ENCODE results near the gene ZCCHC2. TPM values are rescaled to one million over a fixed set of nuclear protein-coding genes. Genes with fewer than 3 reads are reported as not detected.

The ZCCHC2 gene
- total and polyA plus RNA-seq, 4 donors: 7.1 to 25.4 (median 10.8) TPM

GRCh38 chr18:62479574-62479973 lies 43.3 kb upstream of the ZCCHC2 start:
- H3K36me3 ChIP-seq (ENCODE audit: control insufficient read depth in 4 of 4, insufficient read depth in 3 of 4, low read depth in 1 of 4, low read length in 3 of 4): no peaks in the 10 kb centered on the region
- 77% methylated on average over 1 of the region's 1 CpG for WGBS

GRCh38 chr18:62480927-62481326 lies 41.9 kb upstream of the ZCCHC2 start:
- DNase-seq (ENCODE audit: low spot score): no peak

More at GRCh38 chr18:62479574-62479973, 43.3 kb upstream of the ZCCHC2 start:
- no peaks in the 10 kb centered on the region for H3K4me1 ChIP-seq (ENCODE audit: control insufficient read depth in 4 of 4, insufficient read depth in 4 of 4, low read length in 3 of 4)
- peaks cover 0 to 6% (median 3%) of the 10 kb centered on the region in 4 donors for H3K9me3 ChIP-seq (ENCODE audit: control insufficient read depth in 4 of 4, low read length in 3 of 4)
- H3K4me3 ChIP-seq (ENCODE audit: low read depth in 1 of 3, low read length in 3 of 3): no peak overlapping the region
- no peak overlapping the region for H3K27ac ChIP-seq (ENCODE audit: low read depth in 1 of 2, low read length in 2 of 2)
- DNase-seq (ENCODE audit: low spot score): no peak
- H3K27me3 ChIP-seq (ENCODE audit: control insufficient read depth in 4 of 4, insufficient read depth in 4 of 4, low read length in 3 of 4): no peaks in the 10 kb centered on the region
- H3K9ac ChIP-seq (ENCODE audit: low read depth in 1 of 2, low read length in 2 of 2): no peak overlapping the region
- TF ChIP-seq RAD21 (IDR thresholded peaks at IDR 0.05): no peak
- no peak for TF ChIP-seq RXRA (IDR thresholded peaks at IDR 0.05)
- no peak for TF ChIP-seq FOXA1 (IDR thresholded peaks at IDR 0.05)
- TF ChIP-seq FOXA2 (IDR thresholded peaks at IDR 0.05): no peak
- TF ChIP-seq CTCF (IDR thresholded peaks at IDR 0.05; ENCODE audit: low read depth, low read length, missing input control): no peak
- TF ChIP-seq NR2F2 (IDR thresholded peaks at IDR 0.05): no peak
- TF ChIP-seq TAF1 (conservative IDR thresholded peaks at IDR 0.05): no peak
- TF ChIP-seq HNF4G (IDR thresholded peaks at IDR 0.05): no peak
- no peak for TF ChIP-seq EGR1 (IDR thresholded peaks at IDR 0.05; ENCODE audit: low read depth in 2 of 2)

More at GRCh38 chr18:62480927-62481326, 41.9 kb upstream of the ZCCHC2 start:
- H3K4me1 ChIP-seq (ENCODE audit: control insufficient read depth in 4 of 4, insufficient read depth in 4 of 4, low read length in 3 of 4): no peaks in the 10 kb centered on the region
- no peak overlapping the region for H3K27ac ChIP-seq (ENCODE audit: low read depth in 1 of 2, low read length in 2 of 2)
- H3K9me3 ChIP-seq (ENCODE audit: control insufficient read depth in 4 of 4, low read length in 3 of 4): peaks cover 0 to 6% (median 3%) of the 10 kb centered on the region in 4 donors
- H3K9ac ChIP-seq (ENCODE audit: low read depth in 1 of 2, low read length in 2 of 2): no peak overlapping the region
- no peaks in the 10 kb centered on the region for H3K27me3 ChIP-seq (ENCODE audit: control insufficient read depth in 4 of 4, insufficient read depth in 4 of 4, low read length in 3 of 4)
- no peak overlapping the region for H3K4me3 ChIP-seq (ENCODE audit: low read depth in 1 of 3, low read length in 3 of 3)
- no peaks in the 10 kb centered on the region for H3K36me3 ChIP-seq (ENCODE audit: control insufficient read depth in 4 of 4, insufficient read depth in 3 of 4, low read depth in 1 of 4, low read length in 3 of 4)
- TF ChIP-seq HNF4G (IDR thresholded peaks at IDR 0.05) (no peak), TAF1 (conservative IDR thresholded peaks at IDR 0.05) (no peak), ATF3 (IDR thresholded peaks at IDR 0.05) (no peak), YY1 (IDR thresholded peaks at IDR 0.05) (no peak), EGR1 (IDR thresholded peaks at IDR 0.05; ENCODE audit: low read depth in 2 of 2) (no peak), HNF4A (conservative IDR thresholded peaks at IDR 0.05) (no peak), FOXA1 (IDR thresholded peaks at IDR 0.05) (no peak), REST (IDR thresholded peaks at IDR 0.05) (no peak), ZBTB33 (IDR thresholded peaks at IDR 0.05) (no peak), CTCF (IDR thresholded peaks at IDR 0.05; ENCODE audit: low read depth, low read length, missing input control) (no peak), NR2F2 (IDR thresholded peaks at IDR 0.05) (no peak), GABPA (IDR thresholded peaks at IDR 0.05 in 1 of 2, conservative IDR thresholded peaks at IDR 0.05 in 1 of 2) (no peak), RAD21 (IDR thresholded peaks at IDR 0.05) (no peak), FOXA2 (IDR thresholded peaks at IDR 0.05) (no peak), JUND (IDR thresholded peaks at IDR 0.05) (no peak), RXRA (IDR thresholded peaks at IDR 0.05) (no peak), SP1 (IDR thresholded peaks at IDR 0.05) (no peak)
- TF ChIP-seq, protein P1, sequence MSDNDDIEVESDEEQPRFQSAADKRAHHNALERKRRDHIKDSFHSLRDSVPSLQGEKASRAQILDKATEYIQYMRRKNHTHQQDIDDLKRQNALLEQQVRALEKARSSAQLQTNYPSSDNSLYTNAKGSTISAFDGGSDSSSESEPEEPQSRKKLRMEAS (IDR thresholded peaks at IDR 0.05): no peak

All from liver (tissue), 9 donors.